ENCODE results near the gene ST6GALNAC3.

- TF ChIP-seq CTCF (optimal IDR thresholded peaks at IDR 0.05 in 1 of 3, IDR thresholded peaks at IDR 0.05 in 1 of 3, conservative IDR thresholded peaks at IDR 0.05 in 1 of 3; ENCODE audit: extremely low read depth in 1 of 3, insufficient read depth in 2 of 3, low read length in 3 of 3) (no peak), EZH2 (IDR thresholded peaks at IDR 0.05; ENCODE audit: low read length) (no peak)
Observed at GRCh38 chr1:76203127-76203526, 128.6 kb downstream of the ST6GALNAC3 start.

Measured in keratinocyte (primary cell).